ENCODE measurements around the gene CCDC12.

CCDC12 gene

DNA sequence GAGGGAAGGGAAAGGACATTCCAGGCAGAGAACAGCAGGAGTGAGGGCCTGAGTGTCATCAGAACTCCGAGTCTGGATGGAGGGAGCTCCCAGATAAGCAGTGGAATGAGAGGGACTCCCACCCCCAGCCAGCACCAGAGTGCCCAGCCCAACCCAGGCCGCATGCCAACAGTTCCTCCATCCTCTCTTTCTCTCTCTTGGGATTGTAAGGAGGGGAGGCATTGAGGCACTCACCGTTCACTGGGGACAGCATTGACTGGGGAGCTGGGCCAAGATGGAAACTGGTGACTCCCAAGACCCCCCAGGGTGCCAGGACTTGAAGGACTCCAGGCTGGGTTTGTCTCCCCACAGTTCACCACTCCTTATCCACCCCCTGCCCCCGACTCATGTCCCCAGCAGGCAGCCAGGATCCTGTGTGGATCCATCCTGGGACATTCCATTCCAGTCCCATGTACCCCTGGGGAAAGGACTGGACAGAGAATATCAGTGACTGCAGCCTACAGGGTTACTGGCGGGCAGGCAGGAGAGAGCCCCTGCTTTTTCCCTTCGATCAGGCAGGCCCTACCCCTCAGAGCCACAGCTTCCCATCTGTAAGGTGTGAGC, 83.3 kb downstream of the CCDC12 start:
- DNase-seq (ENCODE audit: low read depth in 3 of 3) = no peak

DNA sequence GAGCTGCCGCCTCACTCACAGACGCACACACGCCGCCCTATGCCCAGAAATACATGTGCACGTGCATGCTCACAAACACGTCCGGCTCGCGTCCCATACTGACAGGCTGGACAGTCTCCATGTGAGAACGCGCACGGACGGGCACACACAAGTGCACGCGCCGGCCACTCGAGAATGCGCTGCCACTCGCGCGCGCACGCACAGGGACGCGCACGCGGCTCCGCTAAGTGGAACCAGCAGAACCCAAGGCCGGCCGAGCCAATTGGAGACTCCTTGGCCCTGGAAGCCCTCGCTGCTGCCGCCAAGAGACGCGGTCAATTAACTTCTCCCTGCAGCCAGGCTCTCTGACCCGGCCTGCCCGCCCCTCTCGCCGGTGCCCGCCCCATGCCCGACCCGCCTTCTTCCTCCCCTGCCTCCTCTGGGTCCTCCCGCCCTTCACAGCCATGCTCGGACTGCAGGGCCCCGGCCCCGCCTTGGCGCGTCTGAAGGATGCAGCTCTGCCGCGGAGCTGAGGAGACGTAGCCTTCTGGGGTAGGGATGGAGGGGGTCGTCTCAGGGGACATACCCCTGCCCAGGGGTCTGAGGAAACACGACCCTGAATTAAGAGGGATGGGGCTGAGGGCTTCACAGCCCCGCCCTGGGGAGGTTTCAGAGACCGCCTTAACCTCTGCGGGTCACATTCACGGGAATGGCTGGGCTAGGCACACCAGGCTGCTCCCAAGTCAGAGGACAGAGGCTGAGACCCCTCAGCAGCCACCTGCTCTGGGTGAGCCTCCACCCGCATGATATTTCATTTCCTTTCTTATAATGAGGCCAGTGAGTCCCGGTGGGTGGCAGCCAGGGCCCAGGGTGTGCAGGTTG, 84.0 kb downstream of the CCDC12 start:
- DNase-seq (ENCODE audit: low read depth in 3 of 3) = no peak

DNA sequence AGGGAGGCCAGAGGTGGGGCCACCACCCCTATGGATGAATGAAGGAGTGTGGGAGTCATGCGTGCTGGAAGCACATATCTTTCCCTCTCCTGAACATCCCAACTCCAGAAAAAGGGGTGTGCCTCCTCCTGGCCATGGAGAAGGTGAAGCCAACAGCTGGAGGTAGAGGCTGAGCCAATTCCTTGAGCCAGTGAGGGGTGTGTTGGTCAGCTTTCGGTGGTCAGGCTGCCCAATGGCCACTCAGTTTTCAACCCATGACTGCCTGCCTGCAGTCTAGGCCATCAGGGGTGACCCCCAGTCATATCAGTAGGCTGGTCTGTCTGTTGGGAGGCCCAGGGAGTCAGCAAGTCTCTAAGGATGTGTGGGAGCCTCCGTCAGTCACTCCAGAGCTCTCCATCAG, 85.4 kb downstream of the CCDC12 start:
- DNase-seq (ENCODE audit: low read depth in 3 of 3) = no peak

DNA sequence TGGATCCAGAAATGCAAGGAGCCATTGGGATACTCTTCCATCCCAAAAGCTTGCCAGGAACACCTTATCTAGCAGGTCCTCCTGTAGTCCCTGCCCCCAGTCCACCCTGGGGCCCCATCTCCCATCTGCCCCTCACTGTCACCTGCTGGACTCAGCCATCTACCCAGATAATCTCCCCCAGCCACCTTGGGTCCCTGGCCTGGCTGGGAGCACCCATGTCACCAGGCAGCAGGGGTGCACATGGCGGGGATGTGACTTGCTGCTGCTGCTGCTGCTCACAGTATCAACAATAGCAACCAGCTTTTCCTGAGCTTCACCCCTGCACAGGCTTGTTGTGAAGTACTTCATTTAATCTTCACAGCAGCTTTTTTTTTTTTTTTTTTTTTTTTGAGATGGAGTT, 86.4 kb downstream of the CCDC12 start:
- DNase-seq (ENCODE audit: low read depth in 3 of 3) = no peak

DNA sequence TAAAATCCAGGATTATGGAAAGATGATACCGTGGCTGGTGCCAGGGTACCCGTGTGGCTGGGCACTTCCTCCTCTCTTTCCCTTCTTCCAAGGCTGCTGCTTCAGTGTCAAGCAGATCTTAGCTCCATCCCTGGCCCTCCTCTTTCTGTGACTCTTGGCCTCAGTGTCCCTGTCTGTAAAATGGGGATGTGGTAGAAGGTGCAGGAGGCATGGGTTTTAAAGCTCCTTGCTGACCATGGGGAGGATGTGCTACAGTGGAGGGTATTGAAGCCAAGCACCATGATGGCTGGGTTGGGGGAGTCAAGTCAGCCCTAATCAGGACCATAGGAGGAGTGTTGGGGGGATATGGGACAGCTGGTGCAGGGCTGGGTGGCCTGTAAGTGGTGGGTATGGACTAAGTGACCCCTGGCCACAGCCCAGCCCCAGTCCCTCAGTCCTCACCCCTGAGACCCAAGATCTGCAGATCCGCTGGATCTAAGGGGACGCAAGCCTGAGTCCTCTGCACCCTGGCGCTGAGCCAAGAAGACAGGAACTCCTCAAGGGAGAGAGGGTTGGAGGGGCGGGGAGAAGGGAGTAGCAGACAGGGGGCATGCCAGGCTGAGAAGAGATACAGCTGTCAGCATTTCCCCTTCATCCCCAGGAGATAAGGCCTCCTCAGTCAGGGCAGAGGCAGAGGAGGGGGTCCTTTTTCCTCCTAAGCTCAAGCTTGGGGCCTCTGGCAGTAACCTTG, 87.0 kb downstream of the CCDC12 start:
- DNase-seq (ENCODE audit: low read depth in 3 of 3) = no peak

DNA sequence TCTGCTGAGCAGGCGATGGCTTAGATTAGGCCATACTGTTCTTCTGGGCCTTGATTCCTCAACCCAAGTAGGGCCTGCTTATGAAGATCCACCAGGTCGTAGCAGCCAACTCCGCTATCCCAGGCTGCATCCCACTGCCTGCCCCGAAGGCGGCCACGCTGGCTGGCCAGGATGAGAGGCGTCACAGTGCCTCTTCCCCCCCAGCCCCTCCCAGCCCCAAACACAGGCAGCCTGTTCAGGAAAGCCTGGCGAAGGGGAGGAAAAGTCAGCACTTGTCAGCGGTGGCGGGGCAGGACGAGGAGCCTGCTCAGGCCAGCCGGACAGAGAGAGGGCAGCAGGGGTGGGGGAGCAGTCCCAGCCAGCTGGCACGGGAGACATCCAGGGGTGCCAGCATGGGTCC, 87.8 kb downstream of the CCDC12 start:
- DNase-seq (ENCODE audit: low read depth in 3 of 3) = no peak

DNA sequence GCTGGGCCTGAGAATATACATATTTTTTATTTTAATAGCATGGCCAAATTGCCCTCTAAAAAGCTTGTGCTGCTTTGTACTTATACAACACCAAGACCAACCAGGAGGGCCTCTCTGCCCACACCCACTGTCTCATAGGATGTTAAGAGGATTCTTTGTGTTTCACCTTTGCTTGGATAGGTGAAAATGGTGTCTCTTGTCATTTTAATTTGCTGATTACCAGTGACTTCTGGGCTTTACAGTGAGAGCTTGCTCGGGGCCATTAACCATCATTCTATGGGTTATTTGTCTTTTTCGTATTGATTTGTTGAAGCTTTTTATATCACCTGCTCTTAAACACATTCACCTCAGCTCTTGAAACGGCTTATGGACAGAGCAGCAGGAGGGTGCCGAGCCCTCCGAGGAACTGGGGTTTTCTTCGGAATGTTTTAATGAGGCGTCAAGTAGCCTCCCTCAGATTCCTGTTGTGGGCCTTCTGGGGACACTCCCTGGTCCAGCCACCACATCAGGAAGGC, 88.5 kb downstream of the CCDC12 start:
- DNase-seq (ENCODE audit: low read depth in 3 of 3) = no peak

DNA sequence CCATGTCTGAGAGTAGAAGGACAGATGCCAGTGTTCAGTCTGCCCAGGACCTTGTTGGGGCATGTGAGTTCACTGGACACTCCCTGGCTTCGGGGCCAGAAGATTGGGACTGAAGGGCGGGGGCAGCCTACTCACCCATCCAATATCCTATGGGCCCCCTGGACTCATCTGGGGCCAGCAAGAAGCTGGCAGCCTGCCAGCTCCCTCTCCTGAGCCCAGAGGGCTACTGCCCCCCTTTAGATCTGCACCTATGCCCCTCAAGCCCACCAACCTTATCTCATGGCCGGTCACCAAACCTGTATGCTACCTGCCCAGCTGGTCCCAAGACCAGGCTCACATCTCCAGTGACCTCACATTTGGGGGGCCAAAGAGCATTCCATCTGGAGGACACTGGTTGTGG, 90.9 kb downstream of the CCDC12 start:
- no peak for DNase-seq (ENCODE audit: low read depth in 3 of 3)

DNA sequence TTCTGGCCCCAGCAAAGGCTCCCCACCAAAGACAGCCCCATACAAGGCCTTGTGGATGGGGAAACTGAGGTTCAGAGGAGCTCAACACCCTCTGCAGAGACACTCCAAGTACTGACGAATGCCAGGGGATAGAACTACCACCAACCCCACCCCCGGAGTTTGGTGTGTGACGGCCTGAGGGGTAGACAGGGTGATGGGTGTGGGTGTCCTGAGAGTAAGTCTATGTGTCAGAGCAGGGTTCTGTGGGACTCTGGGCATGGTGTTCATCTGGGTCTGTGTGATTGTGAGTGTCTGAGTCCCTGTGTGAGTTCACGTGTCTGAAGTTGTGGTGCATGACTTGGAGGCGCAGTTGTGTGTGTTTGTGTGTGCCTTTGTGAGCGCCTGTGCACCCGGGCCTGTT, 91.6 kb downstream of the CCDC12 start:
- no peak for DNase-seq (ENCODE audit: low read depth in 3 of 3)

DNA sequence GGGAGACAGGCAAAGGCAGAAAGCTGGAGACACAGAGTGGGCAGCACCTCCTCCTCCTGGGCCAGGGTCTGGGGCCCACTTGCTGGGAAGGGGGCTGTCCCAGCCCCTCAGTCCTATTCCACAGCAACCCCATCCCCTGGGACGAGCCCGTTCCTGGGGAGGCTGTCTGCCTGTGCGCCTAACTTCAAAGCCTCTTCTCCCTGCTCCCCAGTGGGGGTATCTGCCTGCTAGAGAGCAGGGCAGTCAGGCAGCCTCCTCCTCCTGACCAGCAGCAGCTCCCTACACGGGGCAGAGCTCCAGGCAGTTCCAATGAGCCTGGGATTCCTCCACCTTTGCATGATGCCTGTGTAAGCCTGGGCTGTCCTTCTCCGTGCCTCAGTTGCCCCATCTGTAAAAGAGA, 92.1 kb downstream of the CCDC12 start:
- no peak for DNase-seq (ENCODE audit: low read depth in 3 of 3)

DNA sequence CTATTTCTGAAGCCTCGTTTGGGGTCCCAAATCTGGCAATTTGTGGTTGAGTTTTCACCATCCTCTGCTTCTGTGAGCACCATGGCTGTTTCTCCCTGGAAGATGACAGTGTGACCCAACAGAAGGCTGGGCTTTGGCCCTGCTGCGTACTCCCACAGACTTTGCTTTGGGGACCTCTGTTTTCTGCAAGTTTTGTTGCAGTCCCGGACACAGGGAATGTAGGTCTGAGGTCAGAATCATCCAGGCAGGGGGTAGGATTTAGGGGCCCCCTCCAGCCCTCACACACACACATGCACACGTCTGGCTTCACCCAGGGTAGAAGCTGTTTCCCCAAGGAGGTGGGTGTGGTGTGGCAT, 92.7 kb downstream of the CCDC12 start:
- no peak for DNase-seq (ENCODE audit: low read depth in 3 of 3)

DNA sequence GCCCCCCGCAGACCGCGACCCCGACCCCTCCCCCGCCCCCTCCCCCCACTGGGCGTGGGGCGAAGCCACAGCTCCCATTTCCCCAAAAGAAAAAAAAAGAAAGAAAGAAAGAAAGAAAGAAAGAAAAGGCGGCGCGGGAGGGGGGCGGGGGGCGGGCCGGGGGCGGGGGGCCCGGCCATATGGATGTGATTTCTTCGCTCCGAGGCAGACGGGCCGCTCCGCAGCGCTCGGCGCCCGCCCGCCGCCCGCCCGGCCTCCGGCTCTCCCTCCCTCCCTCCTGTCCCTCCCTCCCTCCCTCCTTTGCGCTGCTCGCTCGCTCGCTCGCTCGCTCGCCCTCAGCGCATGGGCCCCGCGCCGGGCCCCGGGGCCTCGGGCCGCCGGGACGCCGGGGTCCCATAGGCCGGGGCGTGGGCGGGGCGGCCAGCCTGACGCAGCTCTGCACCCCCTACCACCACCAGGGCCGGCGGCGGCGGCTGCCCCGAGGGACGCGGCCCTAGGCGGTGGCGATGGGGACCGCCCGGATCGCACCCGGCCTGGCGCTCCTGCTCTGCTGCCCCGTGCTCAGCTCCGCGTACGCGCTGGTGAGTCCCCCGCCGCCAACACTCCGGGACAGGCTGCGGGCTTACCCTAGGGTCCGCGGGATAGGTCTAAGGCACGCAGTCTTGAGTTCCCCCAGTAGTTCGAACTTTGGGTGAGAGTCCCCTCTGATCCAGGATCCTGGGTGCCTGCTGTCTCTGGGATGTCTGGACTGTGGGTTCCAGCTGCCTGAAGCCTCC, 93.3 kb downstream of the CCDC12 start:
- DNase-seq (ENCODE audit: low read depth in 3 of 3) = no peak

DNA sequence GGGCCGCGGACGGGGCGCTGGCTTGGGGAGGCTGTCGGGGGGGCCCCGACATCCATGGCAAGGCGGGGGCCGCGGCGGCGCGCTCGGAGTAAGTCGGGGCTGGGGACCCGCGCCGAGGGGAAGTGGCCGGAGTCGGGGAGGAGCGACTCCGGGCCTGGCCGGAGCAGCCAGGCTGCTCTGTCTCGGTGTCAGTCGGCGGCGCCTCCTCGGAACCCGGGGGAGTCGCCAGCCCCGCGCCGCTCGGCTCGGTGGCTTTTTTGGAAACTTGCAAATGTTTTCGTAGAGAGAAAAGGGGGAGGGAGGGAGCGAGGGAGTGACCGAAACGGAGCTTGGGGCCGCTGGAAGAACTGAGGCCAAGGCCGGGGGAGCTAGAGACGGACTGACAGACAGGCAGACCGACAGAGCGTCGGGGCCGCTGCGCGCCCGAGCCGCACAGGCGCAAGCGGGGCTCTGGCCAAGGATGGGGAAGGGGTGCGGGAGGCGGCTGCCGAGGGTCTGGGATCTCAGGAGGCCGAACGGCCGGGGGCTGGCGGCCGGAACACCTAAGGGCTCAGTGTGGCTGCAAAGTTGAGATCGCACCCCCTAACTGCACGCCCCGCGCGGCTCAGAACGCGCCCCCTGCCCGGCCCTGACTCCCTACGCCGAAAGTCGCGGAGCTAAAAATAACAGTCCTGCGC, 94.0 kb downstream of the CCDC12 start:
- DNase-seq (ENCODE audit: low read depth in 3 of 3) = no peak

DNA sequence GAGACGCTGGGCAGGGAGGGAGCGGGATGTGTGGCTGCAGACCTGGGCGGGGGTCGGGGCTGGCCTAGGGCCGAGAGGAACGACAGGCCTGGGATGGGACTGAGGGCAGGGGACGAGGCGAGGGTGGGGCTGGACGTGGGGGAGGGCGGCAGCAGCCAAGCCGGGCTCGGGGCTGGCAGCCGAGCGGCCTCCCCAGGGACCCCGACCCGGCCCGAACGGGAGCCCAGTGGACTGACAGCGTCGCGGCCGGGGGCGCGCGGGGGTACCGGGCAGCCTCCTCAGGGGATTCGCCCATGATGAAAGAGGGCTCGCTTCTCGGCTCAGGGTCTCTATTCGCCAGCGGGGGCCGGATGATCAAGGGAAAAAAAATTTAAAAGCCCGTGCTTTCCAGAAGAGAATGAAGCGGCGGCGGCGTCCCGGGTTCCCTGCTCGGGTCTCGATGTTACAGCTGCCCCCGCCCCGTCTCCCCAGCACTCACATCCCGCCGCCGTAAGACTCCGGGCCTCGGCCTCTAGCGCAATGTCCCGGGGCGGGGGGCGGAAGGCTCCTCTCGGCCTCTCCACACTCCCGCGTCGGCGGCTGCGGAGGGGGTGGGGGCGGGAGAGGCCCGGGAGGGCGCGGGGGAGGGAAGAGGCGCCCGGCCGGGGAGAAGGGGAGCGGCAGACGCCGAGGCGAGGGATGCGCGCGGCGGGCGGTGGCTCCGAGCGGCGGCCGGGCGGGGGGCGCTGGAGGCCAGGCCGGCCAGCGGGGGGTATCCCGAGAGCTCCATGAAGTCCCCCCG, 94.8 kb downstream of the CCDC12 start:
- DNase-seq (ENCODE audit: low read depth in 3 of 3) = peak in 1 of 3 experiments; percentile 15

DNA sequence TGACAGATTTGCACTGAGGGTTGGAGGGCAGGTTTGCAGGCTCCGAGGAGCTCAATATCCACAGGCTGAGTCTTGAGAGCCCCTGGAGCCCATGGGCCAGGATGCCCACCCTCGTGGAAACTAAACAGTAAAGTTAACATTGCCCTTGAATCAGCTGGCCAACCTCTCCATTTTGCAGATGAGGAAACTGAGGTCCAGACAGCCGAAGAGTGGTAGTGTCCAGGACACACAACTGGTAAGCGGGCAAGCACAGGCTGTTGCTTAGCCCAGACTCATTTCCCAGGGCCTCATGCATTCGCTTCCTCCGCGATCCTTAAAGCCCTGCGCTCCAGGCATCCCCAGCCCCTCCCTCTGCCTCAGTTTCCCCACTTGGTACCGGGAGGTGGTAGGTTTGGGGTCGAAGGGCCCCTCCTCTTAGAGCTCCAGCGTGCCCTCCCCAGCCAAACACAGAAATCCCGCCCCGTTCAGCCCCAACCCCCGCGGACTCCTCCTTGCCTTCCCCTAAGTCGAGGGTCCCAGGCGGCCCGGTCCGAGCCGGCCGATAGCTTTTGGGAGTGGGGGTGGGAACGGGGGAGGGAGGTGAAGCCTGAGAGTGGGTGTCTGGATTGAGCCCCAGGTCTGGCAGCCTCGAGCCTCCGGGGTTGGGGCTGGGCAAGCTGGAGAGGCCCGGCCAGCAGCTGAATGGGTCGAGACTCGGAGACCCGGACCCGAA, 95.5 kb downstream of the CCDC12 start:
- DNase-seq (ENCODE audit: low read depth in 3 of 3) = no peak

DNA sequence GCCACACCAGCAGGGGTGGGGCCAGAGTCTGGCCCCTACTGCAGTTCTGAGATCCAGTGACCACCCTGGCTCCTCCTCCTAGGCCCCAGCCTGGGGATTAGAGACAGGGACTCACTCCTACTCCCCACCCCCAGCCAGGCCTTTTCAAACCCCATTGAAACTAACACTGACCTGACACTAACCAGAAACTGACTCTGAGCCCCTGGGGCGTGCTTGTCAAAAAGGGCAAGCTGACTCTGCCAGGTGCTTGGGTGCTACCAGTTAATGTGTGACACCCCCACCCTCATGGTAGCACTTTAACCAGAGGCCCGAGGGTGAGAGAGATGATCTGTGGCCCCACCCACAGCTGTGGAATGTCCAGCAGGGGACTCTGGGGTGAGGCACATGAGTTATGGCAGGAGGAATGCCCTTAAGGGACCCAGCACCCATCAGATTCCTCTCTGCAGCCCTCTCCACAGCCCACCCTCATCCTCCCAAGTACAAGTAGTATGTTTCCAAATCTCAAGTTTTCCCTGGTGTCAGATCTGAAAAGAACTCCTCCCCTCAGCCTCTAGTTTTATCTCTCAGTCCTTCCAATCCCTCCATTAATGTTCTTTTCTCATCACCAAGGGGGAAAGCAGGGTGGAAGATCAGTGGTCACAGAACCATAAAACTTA, 97.6 kb downstream of the CCDC12 start:
- no peak for DNase-seq (ENCODE audit: low read depth in 3 of 3)

DNA sequence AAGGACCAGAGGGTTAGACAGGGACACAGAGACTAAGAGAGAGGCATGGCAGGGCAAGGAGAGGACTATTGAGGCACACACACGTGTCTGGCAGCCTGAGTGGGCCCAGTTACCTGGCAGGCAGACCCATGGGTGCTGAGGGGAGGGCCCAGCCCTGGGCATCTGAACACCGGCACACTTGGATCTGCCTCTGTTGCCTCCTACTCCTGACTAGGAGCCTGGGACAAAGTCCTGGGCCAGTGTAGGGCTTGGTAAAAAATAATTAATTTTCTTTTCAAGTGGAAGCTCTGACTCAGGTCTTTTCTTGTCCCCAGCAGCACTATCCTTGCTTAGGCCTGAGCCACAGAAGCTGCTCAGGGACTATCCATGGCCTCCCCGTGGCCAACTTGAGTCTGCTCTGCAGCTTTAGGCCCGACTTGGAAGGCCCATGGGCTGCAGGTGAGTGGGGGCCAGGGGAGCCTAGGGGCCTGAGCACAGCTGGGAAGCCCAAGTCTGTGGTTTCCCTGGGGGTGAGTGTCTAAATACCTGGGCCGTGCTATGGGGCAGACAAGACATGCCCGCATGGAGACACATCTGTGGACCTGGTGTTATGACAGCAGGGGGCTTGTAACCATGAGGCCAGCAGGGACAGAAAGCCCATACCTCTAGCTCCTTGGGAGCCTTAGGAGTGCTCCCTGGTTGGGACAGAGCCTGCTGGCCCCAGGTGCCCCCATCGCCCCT, 99.0 kb downstream of the CCDC12 start, which contains the start of gene PTH1R:
PTH1R (plus strand) TSS at position 316 of the 720 bp plus-strand sequence. CDS start 5,839 bp downstream, outside the sequence.
- no peak for DNase-seq (ENCODE audit: low read depth in 3 of 3)

Data from stimulated activated CD4-positive, alpha-beta T cell treated with anti-CD3 and anti-CD28 coated beads, TNF-alpha, amount 100 ng/mL, for 24 hours (primary cell).